ENCODE data around the gene PRTFDC1.
"Not testable (repeated sequence)": the region's sequence is repeated elsewhere in the genome, so short reads cannot be mapped to it uniquely, and the experiment has no call there.

The PRTFDC1 gene

GRCh38 chr10:24929056-24929544 lies 23.3 kb downstream of the PRTFDC1 start:
- DNase-seq: no peak

GRCh38 chr10:24928163-24928562 lies 24.2 kb downstream of the PRTFDC1 start:
- no peak for DNase-seq

DNA sequence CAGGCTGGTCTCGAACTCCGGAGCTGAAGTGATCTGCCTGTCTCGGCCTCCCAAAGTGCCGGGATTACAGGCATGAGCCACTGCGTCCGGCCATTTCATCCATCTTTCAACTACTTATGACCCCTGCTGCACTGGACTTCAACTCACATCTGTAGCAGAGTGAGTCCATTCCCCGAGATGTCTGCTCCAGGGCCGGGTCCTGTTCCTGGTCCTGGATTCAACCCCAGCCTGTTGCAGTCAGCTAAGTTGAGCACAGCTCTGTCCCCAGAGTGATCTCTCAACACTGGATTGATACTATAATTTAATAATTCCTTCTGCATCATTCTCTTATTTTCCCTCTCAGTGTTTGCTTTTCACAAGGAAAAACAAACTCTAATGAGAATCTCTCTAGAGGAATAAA lies 25.8 kb downstream of the PRTFDC1 start:
- DNase-seq: no peak

GRCh38 chr10:24925799-24926198 lies 26.6 kb downstream of the PRTFDC1 start:
- DNase-seq: no peak

- DNase-seq: not testable (repeated sequence)
These were observed 27.9 kb downstream of the PRTFDC1 start for GRCh38 chr10:24924483-24924882.

- DNase-seq: not testable (repeated sequence)
These were observed 30.1 kb downstream of the PRTFDC1 start for GRCh38 chr10:24922222-24922868.

- no peak for DNase-seq
These were observed 31.2 kb downstream of the PRTFDC1 start for GRCh38 chr10:24920907-24921881.

GRCh38 chr10:24920192-24920591 lies 32.2 kb downstream of the PRTFDC1 start:
- not testable (repeated sequence) for DNase-seq

DNA sequence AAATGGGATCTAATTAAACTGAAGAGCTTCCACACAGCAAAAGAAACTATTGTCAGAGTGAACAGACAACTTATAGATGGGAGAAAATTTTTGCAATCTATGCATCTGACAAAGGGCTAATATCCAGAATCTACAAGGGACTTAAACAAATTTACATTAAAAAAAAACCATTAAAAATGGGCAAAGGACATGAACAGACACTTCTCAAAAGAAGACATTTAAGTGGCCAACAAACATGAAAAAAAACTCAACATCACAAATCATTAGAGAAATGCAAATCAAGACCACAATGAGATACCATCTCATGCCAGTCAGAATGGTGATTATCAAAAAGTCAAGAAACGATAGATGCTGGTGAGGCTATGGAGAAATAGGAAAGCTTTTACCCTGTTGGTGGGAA lies 32.8 kb downstream of the PRTFDC1 start:
- not testable (repeated sequence) for DNase-seq

DNA sequence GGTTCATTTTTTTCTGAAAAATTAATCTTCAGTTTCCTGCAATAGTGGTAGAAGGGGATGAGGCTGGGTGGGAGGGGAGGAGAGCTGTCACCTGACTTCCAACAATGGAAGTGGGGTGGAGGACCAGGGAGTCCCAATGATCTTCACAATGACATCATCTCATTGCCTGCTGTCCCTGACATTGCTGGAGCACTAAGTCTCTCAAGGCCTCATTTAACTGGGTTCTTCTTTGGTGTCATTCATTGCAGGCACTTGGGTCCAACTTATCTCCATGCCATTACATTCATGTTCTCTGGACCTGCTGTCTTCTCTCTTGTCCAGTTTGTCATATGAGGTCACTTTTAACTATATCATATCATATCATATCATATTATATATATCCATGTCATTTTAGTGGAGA lies 34.4 kb downstream of the PRTFDC1 start:
- DNase-seq: no peak

- no peak for DNase-seq
These were observed 34.9 kb downstream of the PRTFDC1 start for GRCh38 chr10:24917493-24917892.

DNA sequence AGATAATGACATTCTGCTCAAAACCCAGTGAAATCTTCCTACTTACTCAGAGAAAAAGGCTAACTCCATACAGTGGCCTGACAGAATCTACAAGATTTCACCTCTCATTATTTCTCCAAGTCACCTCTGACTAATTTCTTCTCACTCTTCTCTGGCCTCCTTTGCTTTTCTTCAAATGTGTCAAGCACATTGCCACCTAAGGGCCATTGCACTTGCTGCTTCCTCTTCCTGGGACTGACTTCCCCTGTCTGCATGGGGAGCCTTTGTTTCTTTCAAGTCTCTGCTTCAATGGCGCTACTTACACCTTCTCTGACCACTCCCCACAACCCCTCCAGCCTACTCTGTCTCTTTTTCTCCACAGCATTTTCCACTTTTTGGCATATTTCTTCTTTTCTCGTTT lies 36.0 kb downstream of the PRTFDC1 start:
- DNase-seq: no peak

GRCh38 chr10:24915304-24915703 lies 37.1 kb downstream of the PRTFDC1 start:
- no peak for DNase-seq

DNA sequence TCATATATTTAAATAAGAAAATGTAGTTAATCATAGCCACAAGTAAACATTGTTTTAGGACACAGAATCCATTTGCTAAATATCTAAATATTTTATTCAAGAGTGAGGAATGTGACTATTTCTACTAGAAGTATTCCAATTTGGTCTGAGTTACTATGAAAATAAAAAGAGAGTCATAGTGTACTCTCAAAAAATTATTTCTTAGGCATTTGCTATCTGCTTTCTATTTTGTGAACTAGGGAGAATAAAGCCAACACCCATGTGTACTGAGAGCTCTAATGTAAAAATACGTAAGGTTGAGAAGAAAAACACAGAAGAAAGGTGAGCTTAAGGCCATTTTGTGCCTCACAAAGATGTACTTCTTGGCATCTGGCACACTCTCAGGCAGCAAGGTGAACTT lies 38.3 kb downstream of the PRTFDC1 start:
- DNase-seq: no peak

DNA sequence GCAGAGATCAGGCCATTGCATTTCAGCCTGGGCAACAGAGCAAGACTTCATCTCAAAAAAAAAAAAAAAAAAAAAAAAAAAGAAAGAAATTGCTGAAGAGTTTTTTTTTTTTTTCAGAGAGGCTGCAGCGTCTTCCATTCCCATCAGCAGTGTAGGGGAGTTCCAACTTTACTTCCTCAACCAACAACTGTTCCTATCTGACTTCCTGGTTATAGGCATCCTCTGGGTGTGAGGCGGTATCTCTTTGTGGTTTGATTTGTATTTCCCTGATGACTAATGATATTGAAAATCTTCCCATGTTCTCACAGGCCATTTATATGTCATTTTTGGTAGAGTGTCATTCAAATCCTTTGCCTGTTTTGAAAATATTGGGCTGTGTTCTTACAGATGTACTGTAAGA lies 40.2 kb downstream of the PRTFDC1 start:
- DNase-seq: peak; percentile 24

- DNase-seq: no peak
These were observed 41.4 kb downstream of the PRTFDC1 start for GRCh38 chr10:24911029-24911428.

- DNase-seq: no peak
These were observed 41.8 kb downstream of the PRTFDC1 start for GRCh38 chr10:24910574-24910973.

- DNase-seq: no peak
These were observed 43.5 kb downstream of the PRTFDC1 start for GRCh38 chr10:24908793-24909423.

GRCh38 chr10:24907956-24908355 lies 44.5 kb downstream of the PRTFDC1 start:
- no peak for DNase-seq

GRCh38 chr10:24906372-24906771 lies 46.0 kb downstream of the PRTFDC1 start:
- DNase-seq: no peak

- no peak for DNase-seq
These were observed 47.6 kb downstream of the PRTFDC1 start for GRCh38 chr10:24904824-24905223.

GRCh38 chr10:24902400-24902728 lies 50.0 kb downstream of the PRTFDC1 start:
- DNase-seq: no peak

GRCh38 chr10:24901686-24902399 lies 50.6 kb downstream of the PRTFDC1 start:
- DNase-seq: no peak

Measured in CD4-positive, alpha-beta T cell treated with Interleukin-12 subunit alpha and Interleukin-12 subunit beta, for 1 hour (primary cell).